ENCODE data around the gene MUC5AC. TPM values are rescaled to one million over a fixed set of nuclear protein-coding genes. Genes with fewer than 3 reads are reported as not detected.

MUC5AC gene
- total and polyA plus RNA-seq, 12 donors = under 0.01 TPM; not detected in 9

DNA sequence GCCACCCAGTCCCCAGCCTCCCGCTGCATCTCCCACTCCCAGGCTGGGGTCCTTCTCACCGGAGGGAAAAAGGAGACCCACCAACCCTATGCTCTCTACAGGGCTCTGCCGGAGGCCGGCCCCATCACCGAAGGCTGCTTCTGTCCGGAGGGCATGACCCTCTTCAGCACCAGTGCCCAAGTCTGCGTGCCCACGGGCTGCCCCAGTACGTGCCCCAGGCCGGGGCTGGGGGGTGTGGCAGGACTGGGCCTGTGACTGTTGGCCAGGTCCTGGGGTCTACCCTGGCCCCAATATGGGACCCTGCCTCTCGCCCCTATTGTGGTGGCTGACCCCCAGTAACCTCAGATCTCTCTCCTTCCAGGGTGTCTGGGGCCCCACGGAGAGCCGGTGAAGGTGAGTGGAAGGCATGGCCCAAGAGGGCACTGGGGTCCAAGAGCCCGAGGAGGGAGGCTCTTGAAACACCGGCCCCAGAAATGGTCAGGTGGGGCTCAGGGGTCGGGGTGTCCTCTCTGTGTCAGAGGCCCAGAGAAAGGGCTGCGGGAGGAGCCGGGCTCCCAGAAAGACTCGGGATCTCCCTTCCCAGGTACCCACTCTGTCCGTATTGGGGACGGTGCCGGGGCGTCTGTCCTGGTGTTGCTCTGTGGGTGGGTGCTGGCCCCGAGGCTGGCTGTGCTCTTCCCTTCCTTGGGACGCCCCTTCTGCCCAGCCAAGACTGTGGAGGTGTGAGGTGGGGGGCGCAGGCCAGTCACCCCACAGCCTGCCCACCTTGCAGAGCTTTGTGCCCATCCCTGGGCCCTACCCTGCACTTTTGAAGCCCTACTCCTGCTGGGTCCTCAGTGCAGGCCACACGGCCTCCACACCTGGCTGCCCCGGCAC is 39.0 kb downstream of the MUC5AC start:
- Histone ChIP-seq H3K9me3 (replicated peaks in 1 of 3) (no peaks in the 10 kb centered on the region), H3K4me1 (replicated peaks in 1 of 2) (no peaks in the 10 kb centered on the region), H3K36me3 (replicated peaks in 1 of 2) (no peaks in the 10 kb centered on the region), H3K27me3 (peaks cover 35% of the 10 kb centered on the region), H3K4me3 (no peak overlapping the region), H3K27ac (no peak overlapping the region)
- TF ChIP-seq POLR2A (IDR thresholded peaks at IDR 0.05) (no peak), CTCF (IDR thresholded peaks at IDR 0.05) (no peak)
- intact Hi-C loops (cut with DNase I) = no loop called here
- peak in 3 of 7 donors; percentile 1 to 7 (median 4) for DNase-seq
- 68 to 80% (median 76%) methylated on average over 6 to 28 of the region's 28 CpGs for WGBS, 4 donors

DNA sequence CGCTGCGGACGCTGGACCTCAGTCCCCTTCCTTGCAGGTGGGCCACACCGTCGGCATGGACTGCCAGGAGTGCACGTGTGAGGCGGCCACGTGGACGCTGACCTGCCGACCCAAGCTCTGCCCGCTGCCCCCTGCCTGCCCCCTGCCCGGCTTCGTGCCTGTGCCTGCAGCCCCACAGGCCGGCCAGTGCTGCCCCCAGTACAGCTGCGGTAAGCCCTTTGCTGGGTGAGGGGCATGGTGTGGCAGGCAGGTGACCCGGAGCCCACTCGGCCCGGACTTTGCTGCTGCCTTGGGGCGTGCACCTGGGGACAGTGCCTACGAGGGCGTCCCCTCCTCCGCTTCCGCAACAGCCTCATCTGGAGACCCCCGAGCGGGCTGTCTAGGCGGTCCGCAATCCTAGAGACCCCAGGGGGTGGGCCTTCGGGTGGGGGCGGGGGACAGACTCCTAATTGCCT is 39.7 kb downstream of the MUC5AC start:
- no peak for TF ChIP-seq CTCF (IDR thresholded peaks at IDR 0.05)
- no peak for TF ChIP-seq POLR2A (IDR thresholded peaks at IDR 0.05)
- intact Hi-C loops (cut with DNase I) = no loop called here
- Histone ChIP-seq H3K27ac (no peak overlapping the region), H3K4me1 (replicated peaks in 1 of 2) (no peaks in the 10 kb centered on the region), H3K36me3 (replicated peaks in 1 of 2) (no peaks in the 10 kb centered on the region), H3K27me3 (peaks cover 35% of the 10 kb centered on the region), H3K4me3 (no peak overlapping the region), H3K9me3 (replicated peaks in 1 of 3) (no peaks in the 10 kb centered on the region)
- WGBS, 4 donors = 64 to 100% (median 75%) methylated on average over 1 to 29 of the region's 29 CpGs
- peak in 3 of 7 donors; percentile 6 to 9 (median 6) for DNase-seq

GRCh38 chr11:1197886-1198560 is 40.3 kb downstream of the MUC5AC start:
- H3K27me3 ChIP-seq = peaks cover 35% of the 10 kb centered on the region
- peak in 3 of 7 donors; percentile 5 to 9 (median 5) for DNase-seq

More at GRCh38 chr11:1197886-1198560, 40.3 kb downstream of the MUC5AC start:
- intact Hi-C loops (cut with DNase I) = no loop called here
- no peak for TF ChIP-seq POLR2A (IDR thresholded peaks at IDR 0.05)
- TF ChIP-seq CTCF (IDR thresholded peaks at IDR 0.05) = no peak
- 57 to 72% (median 69%) methylated on average over 5 to 33 of the region's 33 CpGs for WGBS, 4 donors
- H3K4me3 ChIP-seq = no peak overlapping the region
- H3K9me3 ChIP-seq (replicated peaks in 1 of 3) = no peaks in the 10 kb centered on the region
- H3K27ac ChIP-seq = no peak overlapping the region
- no peaks in the 10 kb centered on the region for H3K4me1 ChIP-seq (replicated peaks in 1 of 2)
- H3K36me3 ChIP-seq (replicated peaks in 1 of 2) = no peaks in the 10 kb centered on the region

Data from adrenal gland (tissue), 12 donors.